PC-9 (cell line): ENCODE results near the gene CNN3.

Experiments
- EZH2 ChIP-seq: fragments of 200-600 bp; sonication (generic); IDR thresholded peaks from 2 replicates; pipeline ENCODE4 v1.8.0; 2017; ENCODE audit warnings: antibody characterized with exemption, low read depth
- TF ChIP-seq, protein P1 (sequence below): fragments of 200-600 bp; sonication (generic); conservative IDR thresholded peaks from 2 replicates; pipeline ENCODE4 v1.6.1; 2017; ENCODE audit warnings: mixed run types, antibody characterized with exemption, mild to moderate bottlenecking, moderate library complexity

DNA sequence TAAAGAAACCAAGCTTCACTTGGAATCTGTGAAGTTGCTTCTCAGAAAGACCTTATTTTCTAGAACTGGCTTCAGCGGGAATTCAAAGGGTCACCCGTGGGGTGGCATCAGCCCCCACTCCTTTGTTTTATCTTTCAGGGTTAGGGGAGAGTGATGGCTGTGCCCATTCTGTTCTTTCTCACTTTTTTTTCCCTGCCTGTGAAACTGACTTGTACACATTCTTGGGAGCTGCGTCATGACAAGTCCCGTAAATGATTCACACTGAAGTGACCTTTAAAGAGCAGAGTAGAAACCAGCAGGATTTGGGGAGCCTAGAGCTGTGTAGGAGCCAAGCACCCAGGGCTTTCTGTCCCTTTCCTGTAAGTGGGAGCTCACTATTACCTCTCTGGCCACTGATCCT, 63.0 kb downstream of the CNN3 start:
- TF ChIP-seq, protein P1, sequence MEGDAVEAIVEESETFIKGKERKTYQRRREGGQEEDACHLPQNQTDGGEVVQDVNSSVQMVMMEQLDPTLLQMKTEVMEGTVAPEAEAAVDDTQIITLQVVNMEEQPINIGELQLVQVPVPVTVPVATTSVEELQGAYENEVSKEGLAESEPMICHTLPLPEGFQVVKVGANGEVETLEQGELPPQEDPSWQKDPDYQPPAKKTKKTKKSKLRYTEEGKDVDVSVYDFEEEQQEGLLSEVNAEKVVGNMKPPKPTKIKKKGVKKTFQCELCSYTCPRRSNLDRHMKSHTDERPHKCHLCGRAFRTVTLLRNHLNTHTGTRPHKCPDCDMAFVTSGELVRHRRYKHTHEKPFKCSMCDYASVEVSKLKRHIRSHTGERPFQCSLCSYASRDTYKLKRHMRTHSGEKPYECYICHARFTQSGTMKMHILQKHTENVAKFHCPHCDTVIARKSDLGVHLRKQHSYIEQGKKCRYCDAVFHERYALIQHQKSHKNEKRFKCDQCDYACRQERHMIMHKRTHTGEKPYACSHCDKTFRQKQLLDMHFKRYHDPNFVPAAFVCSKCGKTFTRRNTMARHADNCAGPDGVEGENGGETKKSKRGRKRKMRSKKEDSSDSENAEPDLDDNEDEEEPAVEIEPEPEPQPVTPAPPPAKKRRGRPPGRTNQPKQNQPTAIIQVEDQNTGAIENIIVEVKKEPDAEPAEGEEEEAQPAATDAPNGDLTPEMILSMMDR: no peak
- no peak for TF ChIP-seq EZH2
